ENCODE measurements around the gene SLC25A13. TPM values are rescaled to one million over a fixed set of nuclear protein-coding genes. Genes with fewer than 3 reads are reported as not detected.

The SLC25A13 gene
- total RNA-seq, 1 experiment from 2014 or later: 196 TPM

DNA sequence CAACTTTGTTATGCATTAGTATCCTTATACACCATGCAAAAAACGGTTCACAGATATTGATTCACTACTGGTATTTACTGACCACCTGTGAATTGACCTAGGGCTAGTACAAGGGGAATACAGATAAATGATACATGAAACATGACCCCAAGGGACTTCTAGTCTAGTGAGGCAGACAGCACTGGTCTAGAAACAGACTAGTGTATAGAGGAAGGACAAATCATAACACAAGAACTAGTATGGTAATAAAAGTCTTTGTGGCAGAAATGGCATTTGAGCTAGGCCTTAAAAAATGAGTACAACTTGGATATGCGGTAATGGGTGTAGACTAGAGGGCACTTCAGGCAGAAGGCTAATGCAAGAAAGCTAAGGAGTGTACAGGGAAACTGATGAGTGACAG lies 86.6 kb downstream of the SLC25A13 start:
- DNase-seq (ENCODE audit: low read depth, low spot score): no peak
- in situ Hi-C loops (cut with HindIII; ENCODE audit: low pct_unique_long_range_greater_than_20kb, low sequenced_read_pairs): no loop called here

DNA sequence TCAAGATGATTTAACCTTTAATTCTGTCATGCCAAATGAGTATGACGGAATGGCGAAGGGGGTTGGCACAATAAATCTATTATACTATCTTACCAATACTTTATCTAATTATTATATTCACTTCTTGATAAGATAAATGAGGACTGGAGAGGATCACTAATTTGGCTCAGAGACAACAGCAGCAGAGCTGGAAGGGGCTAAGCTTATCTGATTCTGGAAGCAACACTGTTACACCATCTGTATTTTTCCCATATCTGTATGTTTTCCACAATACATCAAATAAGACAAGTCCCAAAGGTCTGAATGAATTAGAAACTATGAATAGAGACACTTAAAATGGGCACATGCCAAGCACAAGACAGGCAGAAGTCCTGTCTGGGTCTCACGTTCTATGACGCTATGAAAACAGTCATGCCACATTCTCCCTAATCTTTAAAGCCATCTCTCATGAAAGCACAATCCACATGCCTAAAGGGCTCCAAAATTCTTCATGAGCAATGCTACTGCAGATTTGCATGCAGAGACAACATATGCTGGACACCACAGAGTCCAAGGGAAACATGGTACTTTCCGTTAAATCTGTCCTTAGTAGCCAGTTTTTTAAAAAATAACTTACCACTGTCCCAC lies 88.3 kb downstream of the SLC25A13 start:
- peak; percentile 95 for DNase-seq (ENCODE audit: low read depth, low spot score)
- in situ Hi-C loops (cut with HindIII; ENCODE audit: low pct_unique_long_range_greater_than_20kb, low sequenced_read_pairs): no loop called here

DNA sequence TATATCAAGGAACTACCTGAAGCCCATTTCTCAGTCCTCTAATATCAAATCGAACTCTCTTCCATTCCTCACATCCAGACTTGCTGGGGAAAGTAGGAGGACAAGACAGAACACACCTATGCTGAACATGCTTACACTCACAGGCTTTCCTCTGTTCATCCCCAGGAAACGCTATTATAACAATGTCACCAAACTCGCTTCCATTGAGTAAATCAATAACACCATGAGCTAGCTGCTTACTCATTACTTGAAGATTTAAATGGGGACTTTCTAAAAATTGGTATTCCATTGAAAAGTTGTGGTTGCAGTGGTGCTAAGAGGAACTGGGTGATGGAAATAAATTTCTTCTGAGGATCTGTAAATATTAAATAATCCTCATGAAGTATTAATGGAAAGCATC lies 88.8 kb downstream of the SLC25A13 start:
- DNase-seq (ENCODE audit: low read depth, low spot score): no peak
- in situ Hi-C loops (cut with HindIII; ENCODE audit: low pct_unique_long_range_greater_than_20kb, low sequenced_read_pairs): no loop called here

GRCh38 chr7:96228760-96229159 lies 93.1 kb downstream of the SLC25A13 start:
- DNase-seq (ENCODE audit: low read depth, low spot score): no peak
- in situ Hi-C loops (cut with HindIII; ENCODE audit: low pct_unique_long_range_greater_than_20kb, low sequenced_read_pairs): no loop called here

DNA sequence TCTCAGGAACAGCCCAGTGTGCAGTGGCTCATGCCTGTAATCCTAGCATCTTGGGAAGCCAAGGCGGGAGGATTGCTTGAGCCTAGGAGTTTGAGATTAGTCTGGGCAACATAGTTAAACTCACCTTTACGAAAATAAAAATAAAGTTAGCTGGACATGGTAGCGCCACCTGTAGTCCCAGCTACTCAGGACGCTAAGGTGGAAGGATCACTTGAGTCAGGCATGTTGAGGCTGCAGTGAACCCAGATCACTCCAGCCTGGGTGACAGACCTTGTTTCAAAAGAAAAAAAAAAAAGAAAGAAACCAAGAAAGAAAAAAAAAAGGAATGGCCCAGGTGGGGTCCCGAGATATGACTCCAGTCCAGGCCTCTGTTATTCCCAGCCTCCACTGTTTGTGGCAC lies 96.6 kb downstream of the SLC25A13 start:
- no peak for DNase-seq (ENCODE audit: low read depth, low spot score)
- in situ Hi-C loops (cut with HindIII; ENCODE audit: low pct_unique_long_range_greater_than_20kb, low sequenced_read_pairs): no loop called here

DNA sequence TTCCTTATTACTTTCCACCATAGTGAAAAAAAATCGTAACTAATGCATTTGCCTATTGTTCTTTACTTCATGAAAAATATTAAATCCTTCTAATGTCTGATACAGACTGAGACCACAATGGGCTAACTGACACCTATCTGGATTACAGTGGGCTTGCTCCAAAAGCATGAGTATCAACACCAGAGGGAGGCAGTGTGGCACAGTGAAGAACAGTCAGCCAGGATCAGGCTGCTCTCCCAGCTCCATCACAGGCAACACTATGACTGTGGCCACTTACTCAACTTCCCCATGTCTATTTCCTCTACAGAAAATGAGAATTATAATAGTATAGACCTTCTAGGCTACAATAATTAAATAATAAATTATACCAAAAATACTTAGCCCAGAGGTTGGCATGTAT lies 97.2 kb downstream of the SLC25A13 start:
- in situ Hi-C loops (cut with HindIII; ENCODE audit: low pct_unique_long_range_greater_than_20kb, low sequenced_read_pairs): no loop called here
- DNase-seq (ENCODE audit: low read depth, low spot score): peak; percentile 83

- no peak for DNase-seq (ENCODE audit: low read depth, low spot score)
- in situ Hi-C loops (cut with HindIII; ENCODE audit: low pct_unique_long_range_greater_than_20kb, low sequenced_read_pairs): no loop called here
These were observed 97.8 kb downstream of the SLC25A13 start for GRCh38 chr7:96224073-96224472.

DNA sequence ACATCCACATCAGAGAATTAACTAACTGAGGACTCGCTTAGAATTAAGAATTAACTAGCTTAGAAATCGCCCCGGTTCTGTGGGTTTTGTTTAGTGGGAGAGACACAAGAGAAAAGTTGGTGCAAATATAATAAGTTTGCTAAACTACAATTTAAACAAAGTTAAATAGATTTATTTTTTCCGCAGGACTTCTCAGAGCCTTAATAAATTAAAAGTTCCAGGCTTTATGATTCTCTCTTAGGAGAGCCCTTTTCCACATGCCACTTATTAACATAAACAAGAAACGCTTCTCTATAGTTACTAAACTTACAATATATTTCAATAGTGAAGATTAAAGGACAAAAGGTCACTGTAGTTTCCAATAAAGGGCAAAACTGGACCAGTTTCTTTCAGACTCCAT lies 100.0 kb downstream of the SLC25A13 start:
- DNase-seq (ENCODE audit: low read depth, low spot score): no peak
- in situ Hi-C loops (cut with HindIII; ENCODE audit: low pct_unique_long_range_greater_than_20kb, low sequenced_read_pairs): no loop called here

DNA sequence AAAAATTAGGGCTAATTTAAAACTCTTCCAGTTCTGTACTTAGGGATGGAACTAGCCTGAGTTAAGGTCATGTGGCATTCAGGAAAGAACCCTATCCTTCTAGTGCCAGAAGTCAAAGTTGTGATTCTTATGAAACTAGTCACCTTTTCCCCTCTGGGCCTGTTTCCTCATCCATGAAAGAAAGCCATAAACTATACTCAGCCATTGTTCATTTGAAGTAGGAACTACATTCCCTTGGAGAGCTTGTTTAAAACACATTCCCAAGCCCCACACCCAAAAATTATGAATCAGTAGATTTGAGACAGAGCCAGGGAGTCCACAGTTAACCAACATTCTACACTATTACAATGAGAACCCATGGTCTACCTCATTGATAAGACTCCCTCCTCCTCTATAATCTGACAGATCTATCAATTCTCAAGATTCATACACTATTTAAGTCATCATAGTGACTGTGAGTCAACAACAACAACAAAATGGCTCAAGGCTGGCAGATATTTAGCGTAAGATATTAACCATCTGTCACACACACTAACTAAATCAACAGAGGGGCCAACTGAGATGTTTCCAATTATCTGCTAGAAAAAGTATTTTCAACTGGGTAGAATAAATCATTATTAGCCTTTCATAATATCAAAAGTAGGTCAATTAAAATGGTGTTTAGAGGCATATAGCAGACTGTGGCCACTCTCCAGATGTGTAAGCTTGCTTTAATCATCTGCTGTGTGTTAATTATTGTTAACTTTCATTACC lies 102.3 kb downstream of the SLC25A13 start:
- in situ Hi-C loops (cut with HindIII; ENCODE audit: low pct_unique_long_range_greater_than_20kb, low sequenced_read_pairs): no loop called here

GRCh38 chr7:96218664-96219243 lies 103.1 kb downstream of the SLC25A13 start:
- in situ Hi-C loops (cut with HindIII; ENCODE audit: low pct_unique_long_range_greater_than_20kb, low sequenced_read_pairs): no loop called here
- no peak for DNase-seq (ENCODE audit: low read depth, low spot score)

More for the DNA sequence above, 102.3 kb downstream of the SLC25A13 start:
- peak; percentile 81 for DNase-seq (ENCODE audit: low read depth, low spot score)

- no peak for DNase-seq (ENCODE audit: low read depth, low spot score)
- in situ Hi-C loops (cut with HindIII; ENCODE audit: low pct_unique_long_range_greater_than_20kb, low sequenced_read_pairs): no loop called here
These were observed 104.8 kb downstream of the SLC25A13 start for GRCh38 chr7:96217147-96217546.

DNA sequence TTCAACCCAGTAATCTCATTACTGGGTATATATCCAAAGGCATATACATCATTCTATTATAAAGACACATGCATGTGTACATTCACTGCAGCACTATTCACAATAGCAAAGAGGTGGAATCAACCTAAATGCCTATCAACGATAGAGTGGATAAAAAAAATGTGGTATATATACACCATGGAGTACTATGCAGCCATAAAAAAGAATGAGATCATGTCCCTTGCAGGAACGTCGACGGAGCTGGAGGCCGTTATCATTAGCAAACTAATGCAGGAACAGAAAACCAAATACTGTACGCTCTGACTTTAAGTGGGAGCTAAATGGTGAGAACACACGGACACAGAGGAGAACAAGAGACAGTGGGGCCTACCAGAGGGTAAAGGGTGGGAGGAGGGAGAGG lies 105.5 kb downstream of the SLC25A13 start:
- in situ Hi-C loops (cut with HindIII; ENCODE audit: low pct_unique_long_range_greater_than_20kb, low sequenced_read_pairs): no loop called here
- DNase-seq (ENCODE audit: low read depth, low spot score): no peak

- no peak for DNase-seq (ENCODE audit: low read depth, low spot score)
- in situ Hi-C loops (cut with HindIII; ENCODE audit: low pct_unique_long_range_greater_than_20kb, low sequenced_read_pairs): no loop called here
These were observed 109.4 kb downstream of the SLC25A13 start for GRCh38 chr7:96212474-96212873.

- in situ Hi-C loops (cut with HindIII; ENCODE audit: low pct_unique_long_range_greater_than_20kb, low sequenced_read_pairs): no loop called here
- DNase-seq (ENCODE audit: low read depth, low spot score): peak; percentile 90
These were observed 109.9 kb downstream of the SLC25A13 start for GRCh38 chr7:96211954-96212353.

DNA sequence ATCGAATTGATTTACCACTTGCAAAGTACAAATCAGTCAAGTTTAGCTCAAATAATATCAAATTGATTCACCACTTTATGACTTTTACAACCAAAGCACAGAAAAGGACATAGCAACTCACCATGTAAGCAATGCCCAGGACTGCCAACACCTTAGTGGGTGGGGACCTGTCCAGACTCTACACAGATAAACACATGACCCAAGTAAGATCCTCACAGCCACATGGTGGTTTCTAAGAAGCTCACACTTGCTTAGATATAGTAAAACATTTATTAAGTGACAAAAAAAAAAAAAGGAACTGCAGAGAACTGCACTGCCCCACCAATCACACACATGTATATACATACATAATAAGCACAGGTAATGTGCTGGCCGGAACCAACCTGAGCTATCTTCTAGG lies 116.2 kb downstream of the SLC25A13 start:
- in situ Hi-C loops (cut with HindIII; ENCODE audit: low pct_unique_long_range_greater_than_20kb, low sequenced_read_pairs): no loop called here
- DNase-seq (ENCODE audit: low read depth, low spot score): no peak

- in situ Hi-C loops (cut with HindIII; ENCODE audit: low pct_unique_long_range_greater_than_20kb, low sequenced_read_pairs): no loop called here
- DNase-seq (ENCODE audit: low read depth, low spot score): no peak
These were observed 117.3 kb downstream of the SLC25A13 start for GRCh38 chr7:96204601-96205000.

GRCh38 chr7:96203786-96204185 lies 118.1 kb downstream of the SLC25A13 start:
- DNase-seq (ENCODE audit: low read depth, low spot score): no peak
- in situ Hi-C loops (cut with HindIII; ENCODE audit: low pct_unique_long_range_greater_than_20kb, low sequenced_read_pairs): no loop called here

DNA sequence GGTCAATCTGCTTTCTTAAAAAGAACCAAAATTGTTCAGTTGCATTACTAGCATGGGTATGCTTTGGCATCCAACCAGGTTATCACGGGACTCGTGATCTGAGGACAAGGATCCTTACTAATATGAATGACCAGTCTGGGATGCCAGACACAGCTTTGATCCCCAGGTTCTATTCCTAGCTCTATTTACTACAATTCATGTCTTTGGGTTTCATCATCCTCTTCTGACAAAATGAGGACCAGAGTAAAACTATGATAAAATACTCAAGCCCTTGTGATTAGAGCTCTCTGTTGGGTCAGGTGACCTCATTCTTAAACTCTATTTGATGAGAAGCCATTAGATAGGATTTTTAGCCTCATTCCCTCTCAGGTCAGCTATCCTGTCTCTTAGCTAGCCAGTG lies 119.8 kb downstream of the SLC25A13 start:
- in situ Hi-C loops (cut with HindIII; ENCODE audit: low pct_unique_long_range_greater_than_20kb, low sequenced_read_pairs): no loop called here
- no peak for DNase-seq (ENCODE audit: low read depth, low spot score)

- DNase-seq (ENCODE audit: low read depth, low spot score): no peak
- in situ Hi-C loops (cut with HindIII; ENCODE audit: low pct_unique_long_range_greater_than_20kb, low sequenced_read_pairs): no loop called here
These were observed 121.2 kb downstream of the SLC25A13 start for GRCh38 chr7:96200740-96201139.

Data from SK-MEL-5 (cell line).